Mesenchymal stem cell (in vitro differentiated cells and primary cell): ENCODE data around the gene EML4.
A peak's percentile ranks its signal among the peaks of the same experiment; 100 is the strongest.

Experiments
- DNase-seq: peaks from one replicate; pipeline ENCODE4 v3.0.0-alpha.2; 2013
- H2AFZ ChIP-seq: one replicate; pipeline ENCODE4 v1.6.1; 2013; ENCODE audit warnings: low read depth, mild to moderate bottlenecking, control low read depth, inconsistent platforms, low read length, moderate library complexity
- H2AK5ac ChIP-seq: 2 replicates; pipeline ENCODE4 v1.6.1; 2013; ENCODE audit warnings: low read length, moderate library complexity, mild to moderate bottlenecking, inconsistent platforms; ENCODE audit not compliant: severe bottlenecking
- H2BK120ac ChIP-seq: one replicate; pipeline ENCODE4 v1.6.1; 2013; ENCODE audit warnings: low read depth, mild to moderate bottlenecking, inconsistent platforms, low read length, moderate library complexity
- H2BK12ac ChIP-seq, 2 experiments: one replicate each; pipeline ENCODE4 v1.6.1; 2013; ENCODE audit warnings: inconsistent platforms in 2 of 2, low read length in 2 of 2, mild to moderate bottlenecking in 2 of 2, moderate library complexity in 2 of 2, control low read depth in 1 of 2
- H2BK15ac ChIP-seq: one replicate; pipeline ENCODE4 v1.6.1; 2013; ENCODE audit warnings: mild to moderate bottlenecking, low read depth, inconsistent platforms; ENCODE audit not compliant: poor library complexity, severe bottlenecking
- H2BK5ac ChIP-seq: 2 replicates; pipeline ENCODE4 v1.6.1; 2013; ENCODE audit warnings: low read depth, mild to moderate bottlenecking, low read length, control low read depth, inconsistent platforms; ENCODE audit not compliant: poor library complexity, severe bottlenecking
- H3K14ac ChIP-seq, 2 experiments: one replicate each; pipeline ENCODE4 v1.6.1; 2013; ENCODE audit warnings: inconsistent platforms in 2 of 2, low read length in 2 of 2, control low read depth in 1 of 2, mild to moderate bottlenecking in 1 of 2, moderate library complexity in 1 of 2
- H3K18ac ChIP-seq, 2 experiments: one replicate each; pipeline ENCODE4 v1.6.1; 2013; ENCODE audit warnings: inconsistent platforms in 2 of 2, low read length in 2 of 2, control low read depth in 1 of 2, low read depth in 1 of 2, mild to moderate bottlenecking in 1 of 2
- H3K23ac ChIP-seq, 2 experiments: one replicate each; pipeline ENCODE4 v1.6.1; 2013; ENCODE audit warnings: inconsistent platforms in 2 of 2, low read length in 2 of 2, mild to moderate bottlenecking in 2 of 2, moderate library complexity in 2 of 2, control low read depth in 1 of 2
- H3K27ac ChIP-seq: 2 replicates; pipeline ENCODE4 v1.5.1; 2013; ENCODE audit warnings: mild to moderate bottlenecking, moderate library complexity, low read length, control low read depth, inconsistent platforms; ENCODE audit not compliant: poor library complexity, severe bottlenecking
- H3K27me3 ChIP-seq, 2 experiments: 2 replicates each; pipeline versions ENCODE4 v1.6.1 to v1.7.0; 2013; ENCODE audit warnings: low read length in 2 of 2, mild to moderate bottlenecking in 2 of 2, moderate library complexity in 2 of 2, control low read depth in 1 of 2, inconsistent platforms in 1 of 2; ENCODE audit not compliant: control insufficient read depth in 1 of 2, insufficient read depth in 1 of 2
- H3K36me3 ChIP-seq, 2 experiments: 2 replicates each; pipeline versions ENCODE4 v1.6.1 to v1.7.0; 2013; ENCODE audit warnings: low read length in 2 of 2, control low read depth in 1 of 2, inconsistent platforms in 1 of 2, low read depth in 1 of 2, mild to moderate bottlenecking in 1 of 2; ENCODE audit not compliant: insufficient read depth in 2 of 2, control insufficient read depth in 1 of 2
- H3K4ac ChIP-seq, 2 experiments: one replicate each; pipeline ENCODE4 v1.6.1; 2013; ENCODE audit warnings: inconsistent platforms in 2 of 2, low read length in 2 of 2, mild to moderate bottlenecking in 2 of 2, moderate library complexity in 2 of 2, control low read depth in 1 of 2, low read depth in 1 of 2
- H3K4me1 ChIP-seq: 2 replicates; pipeline ENCODE4 v1.6.1; 2013; ENCODE audit warnings: low read depth, low read length, control low read depth; ENCODE audit not compliant: control insufficient read depth, insufficient read depth
- H3K4me2 ChIP-seq: 2 replicates; pipeline ENCODE4 v1.6.1; 2013; ENCODE audit warnings: low read length, mild to moderate bottlenecking, inconsistent platforms; ENCODE audit not compliant: poor library complexity, severe bottlenecking
- H3K4me3 ChIP-seq, 2 experiments: 2 replicates each; pipeline versions ENCODE4 v1.5.1 to v1.7.0; 2013; ENCODE audit warnings: low read length in 2 of 2, mild to moderate bottlenecking in 2 of 2, control low read depth in 1 of 2, low read depth in 1 of 2; ENCODE audit not compliant: insufficient read depth in 1 of 2
- H3K79me1 ChIP-seq: replicated peaks from 2 replicates; pipeline ENCODE4 v1.6.1; 2013; ENCODE audit warnings: mild to moderate bottlenecking, control low read depth, low read length, inconsistent platforms; ENCODE audit not compliant: poor library complexity, severe bottlenecking
- H3K9ac ChIP-seq: 2 replicates; pipeline ENCODE4 v1.7.0; 2013; ENCODE audit warnings: mild to moderate bottlenecking, low read length, moderate library complexity
- H3K9me3 ChIP-seq: 2 replicates; pipeline ENCODE4 v1.7.0; 2013; ENCODE audit warnings: mild to moderate bottlenecking, low read length; ENCODE audit not compliant: control insufficient read depth
- H4K8ac ChIP-seq: one replicate; pipeline ENCODE4 v1.6.1; 2013; ENCODE audit warnings: inconsistent platforms, mild to moderate bottlenecking, low read length, moderate library complexity
- H4K91ac ChIP-seq: one replicate; pipeline ENCODE4 v1.6.1; 2013; ENCODE audit warnings: mild to moderate bottlenecking, low read length, inconsistent platforms
- WGBS: methylation state at CpG from one replicate; pipeline ENCODE4 v1.1.7; 2013; ENCODE audit warnings: mixed read lengths; 5-methylcytosine and 5-hydroxymethylcytosine counted together

The EML4 gene

DNA sequence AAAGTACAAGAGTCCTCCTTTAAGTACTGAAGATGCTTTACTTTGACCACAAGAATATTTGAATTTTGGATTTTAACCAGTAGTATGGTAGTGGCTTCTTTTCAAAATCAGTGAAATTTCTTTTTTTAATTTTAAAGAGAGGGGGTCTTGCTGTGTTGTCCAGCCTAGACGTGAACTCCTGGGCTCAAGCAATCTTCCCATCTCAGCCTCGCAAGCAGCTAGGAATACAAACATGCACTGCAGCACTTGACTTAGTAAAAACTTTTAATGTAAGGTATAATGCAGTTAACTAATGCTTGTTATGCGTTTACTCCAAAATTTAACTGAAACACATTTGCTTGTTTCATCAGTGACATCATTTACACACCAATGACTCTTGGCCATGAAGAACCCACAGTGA lies 49.6 kb downstream of the EML4 start:
- no peak overlapping the region for H4K8ac ChIP-seq
- 100% methylated on average over 2 of the region's 3 CpGs for WGBS
- H3K27me3 ChIP-seq, result no peaks in the 10 kb centered on the region
- no peak overlapping the region for H3K9ac ChIP-seq
- H3K27ac ChIP-seq, result no peak overlapping the region
- H3K23ac ChIP-seq, result no peak overlapping the region
- no peak overlapping the region for H2BK12ac ChIP-seq
- no peak overlapping the region for H2BK120ac ChIP-seq
- no peaks in the 10 kb centered on the region for H3K4me1 ChIP-seq
- no peak overlapping the region for H2AK5ac ChIP-seq
- no peak overlapping the region for H4K91ac ChIP-seq
- no peak overlapping the region for H3K4ac ChIP-seq
- H3K14ac ChIP-seq, result no peak overlapping the region
- H3K4me3 ChIP-seq, result no peak overlapping the region
- no peaks in the 10 kb centered on the region for H3K36me3 ChIP-seq
- H2BK5ac ChIP-seq, result no peak overlapping the region
- H2BK15ac ChIP-seq, result no peak overlapping the region
- peaks cover 21% of the 10 kb centered on the region for H3K79me1 ChIP-seq
- no peak overlapping the region for H3K18ac ChIP-seq
- no peaks in the 10 kb centered on the region for H3K9me3 ChIP-seq
- H2AFZ ChIP-seq, result no peak overlapping the region
- DNase-seq, result no peak
- no peak overlapping the region for H3K4me2 ChIP-seq

DNA sequence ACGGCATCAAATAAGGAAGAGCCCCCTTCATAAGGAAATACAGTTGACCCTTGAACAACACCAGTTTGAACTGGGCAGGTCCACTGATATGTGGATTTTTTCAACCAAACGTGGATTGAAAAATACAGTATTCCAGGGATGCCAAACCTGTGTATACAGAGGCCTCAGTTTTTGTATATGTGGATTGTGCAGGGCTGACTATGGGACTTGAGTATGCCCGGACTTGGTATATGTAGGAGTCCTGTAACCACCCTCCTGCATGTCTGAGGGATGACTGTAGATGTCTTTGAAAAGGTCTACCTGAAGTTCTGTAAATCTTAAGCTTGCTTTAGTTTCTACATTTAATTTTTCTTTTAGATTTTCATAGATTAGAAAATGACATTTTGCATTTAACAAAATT lies 50.0 kb downstream of the EML4 start:
- Histone ChIP-seq H3K14ac (no peak overlapping the region), H3K4me1 (no peaks in the 10 kb centered on the region), H3K79me1 (peaks cover 21% of the 10 kb centered on the region), H3K18ac (no peak overlapping the region), H2BK5ac (no peak overlapping the region), H2AK5ac (no peak overlapping the region), H2BK120ac (no peak overlapping the region), H3K9ac (no peak overlapping the region), H3K23ac (no peak overlapping the region), H3K27me3 (no peaks in the 10 kb centered on the region), H3K4me3 (no peak overlapping the region), H3K4ac (no peak overlapping the region), H3K9me3 (no peaks in the 10 kb centered on the region), H4K91ac (no peak overlapping the region), H2BK15ac (no peak overlapping the region), H2AFZ (no peak overlapping the region), H3K27ac (no peak overlapping the region), H3K36me3 (no peaks in the 10 kb centered on the region), H2BK12ac (no peak overlapping the region), H3K4me2 (no peak overlapping the region), H4K8ac (no peak overlapping the region)
- 97% methylated on average over 3 of the region's 3 CpGs for WGBS
- no peak for DNase-seq

DNA sequence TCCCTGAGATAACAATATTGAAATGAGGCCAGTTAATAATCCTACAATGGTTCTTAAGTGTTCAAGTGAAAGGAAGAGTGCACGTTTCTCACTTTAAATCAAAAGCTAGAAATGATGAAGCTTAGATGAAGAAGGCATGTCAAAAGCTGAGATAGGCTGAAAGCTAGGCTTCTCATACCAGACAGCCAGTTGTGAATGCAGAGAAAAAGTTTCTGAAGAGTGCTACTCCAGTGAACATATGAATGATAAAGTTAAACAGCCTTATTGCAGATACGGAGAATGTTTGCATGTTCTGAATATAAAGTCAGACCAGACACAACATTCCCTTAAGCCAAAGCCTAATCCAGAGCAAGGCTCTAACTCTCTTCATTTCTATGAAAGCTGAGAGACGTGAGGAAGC lies 51.4 kb downstream of the EML4 start:
- H2BK12ac ChIP-seq, result no peak overlapping the region
- H3K79me1 ChIP-seq, result peaks cover 14% of the 10 kb centered on the region
- DNase-seq, result no peak
- WGBS, result 91% methylated on average over 2 of the region's 3 CpGs
- no peak overlapping the region for H3K4ac ChIP-seq
- H3K23ac ChIP-seq, result no peak overlapping the region
- H3K4me3 ChIP-seq, result no peak overlapping the region
- no peaks in the 10 kb centered on the region for H3K36me3 ChIP-seq
- H3K9me3 ChIP-seq, result no peaks in the 10 kb centered on the region
- no peaks in the 10 kb centered on the region for H3K27me3 ChIP-seq
- H2BK5ac ChIP-seq, result no peak overlapping the region
- no peak overlapping the region for H4K91ac ChIP-seq
- no peak overlapping the region for H4K8ac ChIP-seq
- H3K27ac ChIP-seq, result no peak overlapping the region
- no peak overlapping the region for H3K9ac ChIP-seq
- no peak overlapping the region for H2AFZ ChIP-seq
- H3K18ac ChIP-seq, result no peak overlapping the region
- no peak overlapping the region for H3K14ac ChIP-seq
- no peak overlapping the region for H2AK5ac ChIP-seq
- no peak overlapping the region for H3K4me2 ChIP-seq
- no peaks in the 10 kb centered on the region for H3K4me1 ChIP-seq
- no peak overlapping the region for H2BK15ac ChIP-seq
- no peak overlapping the region for H2BK120ac ChIP-seq

DNA sequence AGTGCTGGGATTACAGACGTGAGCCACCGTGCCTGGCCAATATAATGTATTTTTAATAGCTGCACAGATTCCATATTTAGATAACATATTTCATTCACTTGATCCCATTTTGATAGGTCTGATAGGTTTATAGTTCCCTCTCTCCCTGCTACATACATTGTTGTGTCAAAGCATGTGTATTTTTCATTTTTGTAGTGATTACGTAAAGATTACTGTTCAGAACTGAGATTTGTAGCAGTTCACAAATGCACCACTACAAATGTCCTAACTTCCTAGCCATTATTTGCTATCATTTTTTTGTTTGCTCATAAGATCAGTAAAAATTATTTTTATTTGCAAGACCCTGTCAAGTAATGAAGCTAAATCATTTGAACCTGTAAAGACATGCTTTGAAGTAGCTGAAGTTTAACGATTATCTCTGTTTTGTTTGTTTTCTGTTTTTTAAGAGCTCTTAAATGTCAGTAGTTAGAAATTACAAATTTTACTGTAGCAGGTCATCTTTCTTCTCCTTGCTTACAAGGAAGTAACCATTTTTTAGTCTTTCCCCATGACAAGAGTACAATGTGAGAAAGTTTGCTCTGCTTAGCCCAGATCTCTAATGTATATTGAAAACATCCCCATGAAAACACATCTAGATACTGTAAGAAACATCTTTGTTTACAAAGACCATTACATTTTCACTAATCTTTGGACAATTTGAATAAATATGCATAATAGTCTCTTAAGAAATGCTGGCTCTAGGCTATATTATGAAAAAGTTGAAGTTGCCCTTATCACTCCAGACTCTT lies 54.1 kb downstream of the EML4 start:
- Histone ChIP-seq H3K23ac (no peak overlapping the region), H3K9me3 (no peaks in the 10 kb centered on the region), H3K9ac (peak overlapping the region; percentile 33), H3K4me1 (peaks cover 2% of the 10 kb centered on the region), H2BK12ac (no peak overlapping the region), H3K4ac (no peak overlapping the region), H2BK120ac (no peak overlapping the region), H3K36me3 (no peaks in the 10 kb centered on the region), H4K91ac (no peak overlapping the region), H3K79me1 (peaks cover 10% of the 10 kb centered on the region), H4K8ac (no peak overlapping the region), H3K18ac (no peak overlapping the region), H3K14ac (no peak overlapping the region), H3K4me2 (no peak overlapping the region), H2BK15ac (no peak overlapping the region), H3K27ac (no peak overlapping the region), H3K27me3 (no peaks in the 10 kb centered on the region), H2AK5ac (no peak overlapping the region), H3K4me3 (no peak overlapping the region), H2BK5ac (no peak overlapping the region), H2AFZ (no peak overlapping the region)
- DNase-seq, result no peak
- no CpG with 5 or more reads among the region's 4 CpGs for WGBS
